ENCODE data around the gene ZAR1.
"Not testable (repeated sequence)": the region's sequence is repeated elsewhere in the genome, so short reads cannot be mapped to it uniquely, and the experiment has no call there.

ZAR1 gene, protein sequence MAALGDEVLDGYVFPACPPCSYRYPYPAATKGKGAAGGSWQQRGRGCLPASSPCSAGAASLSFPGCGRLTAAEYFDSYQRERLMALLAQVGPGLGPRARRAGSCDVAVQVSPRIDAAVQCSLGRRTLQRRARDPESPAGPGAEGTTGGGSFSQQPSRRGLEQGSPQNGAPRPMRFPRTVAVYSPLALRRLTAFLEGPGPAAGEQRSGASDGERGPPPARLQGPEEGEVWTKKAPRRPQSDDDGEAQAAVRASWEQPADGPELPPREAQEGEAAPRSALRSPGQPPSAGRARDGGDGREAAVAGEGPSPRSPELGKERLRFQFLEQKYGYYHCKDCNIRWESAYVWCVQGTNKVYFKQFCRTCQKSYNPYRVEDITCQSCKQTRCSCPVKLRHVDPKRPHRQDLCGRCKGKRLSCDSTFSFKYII

DNA sequence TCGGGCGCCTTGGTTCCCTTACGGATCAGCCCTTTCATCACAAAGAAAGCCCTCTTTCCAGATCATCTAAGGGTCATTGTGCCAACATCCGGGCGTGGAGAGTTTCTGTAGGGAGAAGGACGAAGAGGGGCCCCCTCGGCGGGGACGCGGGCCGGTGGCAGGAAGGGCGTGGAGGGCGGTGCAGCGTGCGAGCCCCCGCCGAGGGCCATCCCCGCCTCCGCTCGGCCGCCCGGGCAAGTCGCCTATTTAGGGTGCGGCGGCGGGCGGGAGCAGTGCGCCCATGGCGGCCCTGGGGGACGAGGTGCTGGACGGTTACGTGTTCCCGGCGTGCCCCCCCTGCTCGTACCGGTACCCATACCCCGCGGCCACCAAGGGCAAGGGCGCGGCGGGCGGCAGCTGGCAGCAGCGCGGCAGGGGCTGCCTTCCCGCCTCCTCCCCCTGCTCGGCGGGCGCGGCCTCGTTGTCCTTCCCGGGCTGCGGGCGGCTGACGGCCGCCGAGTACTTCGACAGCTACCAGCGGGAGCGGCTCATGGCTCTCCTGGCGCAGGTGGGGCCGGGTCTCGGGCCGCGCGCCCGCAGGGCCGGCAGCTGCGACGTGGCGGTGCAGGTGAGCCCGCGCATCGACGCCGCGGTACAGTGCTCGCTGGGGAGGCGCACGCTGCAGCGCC is at the start of gene ZAR1:
Gene ZAR1, plus strand, starts transcription at position 241 of the 668 bp plus-strand sequence. Its CDS starts 40 bp downstream, at position 281.
- DNase-seq (ENCODE audit: low read depth): no peak

DNA sequence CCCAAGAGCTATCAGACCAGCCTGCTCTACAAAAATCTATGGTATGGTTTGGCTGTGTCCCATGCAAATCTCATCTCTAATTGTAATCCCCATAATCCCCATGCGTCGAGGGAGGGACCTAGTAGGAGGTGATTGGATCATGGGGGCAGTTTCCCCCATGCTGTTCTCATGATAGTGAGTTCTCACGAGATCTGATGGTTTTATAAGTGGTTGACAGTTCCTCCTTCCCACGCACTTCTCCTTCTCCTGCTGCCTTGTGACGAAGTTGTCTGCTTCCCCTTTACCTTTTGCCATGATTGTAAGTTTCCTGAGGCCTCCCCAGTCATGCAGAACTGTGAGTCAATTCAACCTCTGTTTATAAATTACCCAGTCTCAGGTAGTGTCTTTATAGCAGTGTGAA is 49.1 kb upstream of the ZAR1 start:
- DNase-seq (ENCODE audit: low read depth): not testable (repeated sequence)

DNA sequence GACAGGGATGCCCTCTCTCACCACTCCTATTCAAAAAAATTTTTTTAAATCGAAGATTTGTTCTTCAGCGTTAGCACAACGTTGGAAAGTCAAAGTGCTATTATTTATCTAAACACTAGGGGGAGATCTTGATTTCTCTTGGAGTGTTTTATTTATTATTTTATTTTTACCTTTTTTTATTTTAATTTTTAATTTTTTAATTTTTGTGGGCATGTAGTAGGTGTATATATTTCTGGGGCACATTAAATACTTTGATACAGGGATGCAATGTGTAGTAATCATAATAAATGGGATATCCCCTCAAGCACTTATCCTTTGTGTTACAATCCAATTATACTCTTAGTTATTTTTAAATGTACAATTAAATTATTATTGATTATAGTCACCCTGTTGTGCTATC is 44.3 kb upstream of the ZAR1 start:
- peak; percentile 6 for DNase-seq (ENCODE audit: low read depth)

DNA sequence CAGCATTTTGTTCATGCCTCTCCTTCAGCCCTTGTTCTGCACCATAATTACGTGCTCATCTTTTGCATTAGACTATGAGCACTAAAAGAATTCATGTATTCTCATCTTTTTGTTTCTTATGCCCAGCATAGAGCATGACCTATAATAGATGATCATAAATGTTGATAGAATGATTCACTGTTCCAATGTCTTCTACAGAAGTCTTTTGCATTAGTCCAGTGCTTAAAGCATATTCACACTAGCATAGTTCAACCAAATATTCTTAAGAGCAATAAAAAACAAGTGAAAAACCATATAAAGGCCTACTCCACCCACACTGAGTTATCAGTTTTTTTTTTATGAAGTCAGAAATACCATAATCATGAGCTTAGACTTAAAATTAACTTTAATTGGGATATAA is 43.4 kb upstream of the ZAR1 start:
- no peak for DNase-seq (ENCODE audit: low read depth)

DNA sequence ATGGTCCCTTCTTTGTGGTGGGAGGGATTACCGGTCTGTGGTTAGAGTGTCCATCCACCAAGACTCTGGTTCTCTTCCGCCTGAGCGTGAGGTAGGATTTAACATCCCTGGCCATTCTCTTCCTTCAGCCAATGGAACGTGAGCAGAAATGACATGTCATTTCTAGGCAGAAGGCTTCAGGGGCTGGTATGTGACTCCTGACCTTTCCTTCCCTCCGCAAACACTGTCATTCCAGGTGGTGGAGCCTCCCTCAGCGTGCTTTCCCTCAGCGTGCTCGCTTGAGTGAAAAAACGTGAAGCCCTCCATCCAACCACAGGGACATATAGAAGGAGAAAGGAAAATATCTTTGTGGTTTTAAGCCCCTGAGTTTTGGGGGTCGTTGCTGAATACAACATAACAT is 40.9 kb upstream of the ZAR1 start:
- DNase-seq (ENCODE audit: low read depth): no peak

DNA sequence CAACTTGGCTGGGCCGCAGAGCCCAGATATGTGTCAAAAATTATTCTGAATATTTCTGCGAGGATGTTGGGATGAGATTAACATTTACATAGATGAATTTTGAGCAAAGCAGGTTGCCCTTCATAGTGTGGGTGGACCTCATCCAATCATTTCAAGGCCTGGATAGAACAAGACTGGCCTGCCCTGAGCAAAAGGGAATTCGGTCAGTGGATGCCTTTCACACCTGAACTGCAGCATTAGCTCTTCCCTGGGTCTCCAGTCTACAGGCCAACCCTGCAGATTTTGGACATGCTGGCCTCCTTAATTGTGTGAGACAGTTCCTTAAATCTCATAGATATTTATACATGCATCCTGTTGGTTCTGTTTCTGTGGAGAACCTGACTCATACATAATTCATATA is 39.3 kb upstream of the ZAR1 start:
- no peak for DNase-seq (ENCODE audit: low read depth)

DNA sequence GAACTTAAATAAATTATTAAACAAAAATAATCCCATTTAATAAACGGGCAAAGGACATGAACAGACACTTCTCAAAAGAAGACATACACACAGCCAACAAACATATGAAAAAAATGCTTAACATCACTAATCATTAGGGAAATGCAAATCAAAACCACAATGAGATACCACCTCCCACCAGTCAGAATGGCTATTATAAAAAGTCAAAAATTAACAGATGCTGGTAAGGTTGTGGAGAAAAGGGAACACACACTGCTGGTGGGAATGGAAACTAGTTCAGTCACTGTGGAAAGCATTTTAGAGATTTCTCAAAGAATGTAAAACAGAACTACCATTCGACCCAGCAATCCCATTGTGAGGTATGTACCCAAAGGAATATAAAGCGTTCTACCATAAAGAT is 38.4 kb upstream of the ZAR1 start:
- not testable (repeated sequence) for DNase-seq (ENCODE audit: low read depth)

DNA sequence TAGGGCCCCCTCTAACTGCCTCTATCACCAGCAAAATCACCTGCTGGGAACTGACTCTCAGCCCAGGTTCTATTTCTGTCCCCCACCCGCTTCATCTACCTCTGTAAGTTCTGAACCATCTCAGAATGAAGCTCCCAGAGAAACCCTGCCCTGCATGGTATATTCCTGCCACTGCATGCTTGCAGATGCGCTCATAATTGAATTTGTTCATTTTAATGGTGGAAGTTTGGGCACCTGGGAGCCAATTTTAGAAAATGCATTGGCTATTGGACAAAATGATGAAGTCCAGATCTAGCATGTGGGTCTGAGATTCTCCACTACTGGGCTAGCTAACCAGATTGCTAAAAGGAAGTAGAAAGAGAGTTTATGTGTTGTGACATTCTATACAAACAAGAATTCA is 35.5 kb upstream of the ZAR1 start:
- no peak for DNase-seq (ENCODE audit: low read depth)

DNA sequence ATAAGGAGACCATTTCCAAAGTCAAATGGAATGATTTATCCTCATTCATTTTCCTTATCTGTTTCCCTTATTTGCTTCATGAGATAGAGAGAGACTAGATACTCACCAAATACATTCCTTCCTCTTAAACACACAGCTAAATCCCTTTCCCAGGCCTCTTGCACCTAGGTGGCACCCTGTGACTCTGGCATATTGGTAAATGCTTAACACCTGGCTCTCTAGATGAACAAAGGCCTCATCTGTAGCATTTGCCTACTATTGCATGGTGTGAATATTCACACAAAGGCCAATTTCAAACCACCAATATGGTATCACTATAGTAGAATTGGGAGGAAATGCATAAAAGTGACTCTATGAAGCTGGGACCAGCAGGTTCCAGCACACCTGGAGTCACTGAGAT is 29.1 kb upstream of the ZAR1 start:
- no peak for DNase-seq (ENCODE audit: low read depth)

DNA sequence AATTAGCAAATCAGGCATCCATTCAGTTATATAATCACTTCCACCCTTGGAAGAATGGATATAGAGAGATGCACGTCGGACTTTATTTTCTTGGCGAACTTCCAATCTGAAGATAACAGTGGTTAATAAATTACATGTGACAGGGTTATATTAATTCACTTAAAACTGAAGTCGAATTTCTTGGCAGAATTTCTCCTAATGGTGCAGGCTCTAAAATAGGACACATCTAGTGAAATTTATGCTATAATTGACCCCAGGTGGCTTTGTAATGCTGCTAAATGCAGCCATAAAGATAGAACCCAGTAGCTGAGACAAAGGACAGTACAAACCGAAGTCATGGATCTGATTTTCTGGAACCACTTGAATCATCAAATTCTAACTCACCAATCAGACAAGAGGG is 27.7 kb upstream of the ZAR1 start:
- peak; percentile 16 for DNase-seq (ENCODE audit: low read depth)

DNA sequence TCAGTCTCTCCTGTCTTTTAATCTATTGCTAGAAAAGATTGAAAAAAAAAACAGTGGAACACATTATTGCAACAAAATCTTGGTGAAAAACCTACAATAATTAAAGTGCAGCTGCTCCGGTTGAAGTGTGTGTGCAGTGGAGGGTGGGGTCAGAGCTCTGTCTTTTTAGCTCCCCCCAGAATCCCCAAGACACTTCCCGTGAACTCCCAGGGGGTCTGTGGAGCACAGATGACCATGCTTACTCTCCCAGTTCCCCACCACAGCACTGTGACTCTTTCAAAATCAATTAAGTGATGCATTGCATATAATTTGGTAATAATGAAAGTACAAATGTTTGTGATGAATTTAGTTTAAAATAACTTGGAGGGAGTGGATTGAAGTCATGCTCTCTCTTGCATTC is 22.6 kb upstream of the ZAR1 start:
- DNase-seq (ENCODE audit: low read depth): no peak

DNA sequence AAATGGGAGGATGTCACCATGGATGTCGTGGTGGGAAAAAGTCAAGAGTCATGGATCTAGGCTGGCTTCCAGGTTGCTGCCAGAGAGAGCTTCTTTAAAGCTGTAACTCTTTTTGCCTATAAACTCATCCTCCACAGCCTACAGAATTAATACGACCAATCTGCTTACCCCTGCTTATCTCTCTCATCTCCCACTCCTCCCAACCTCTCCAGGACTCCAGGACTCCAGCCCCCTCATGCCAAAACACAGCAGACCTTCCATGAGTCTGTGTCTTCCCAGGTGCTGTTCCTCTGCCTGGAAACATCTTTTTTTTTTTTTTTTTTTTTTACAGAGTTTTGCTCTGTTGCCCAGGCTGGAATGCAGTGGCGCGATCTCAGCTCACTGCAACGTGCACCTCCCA is 22.2 kb upstream of the ZAR1 start:
- DNase-seq (ENCODE audit: low read depth): peak; percentile 39

DNA sequence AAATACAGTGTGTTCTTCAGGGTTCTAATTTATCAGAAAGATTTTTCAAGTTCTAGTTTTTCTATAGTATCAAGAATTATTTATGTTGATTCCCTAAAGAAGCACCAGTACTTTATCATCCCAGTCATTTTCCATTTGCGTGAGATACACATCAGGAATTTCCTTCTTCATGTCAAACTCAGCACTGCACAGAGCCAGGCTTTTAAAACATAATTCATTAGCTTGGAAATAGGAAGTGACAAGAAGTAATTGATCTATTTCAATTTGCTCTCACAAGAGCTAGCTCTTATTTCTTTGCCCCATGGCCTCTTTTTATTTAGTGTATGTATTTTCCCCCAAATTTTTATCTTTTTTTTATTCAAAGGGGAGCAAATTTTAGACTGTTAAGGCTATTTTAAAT is 19.9 kb upstream of the ZAR1 start:
- no peak for DNase-seq (ENCODE audit: low read depth)

DNA sequence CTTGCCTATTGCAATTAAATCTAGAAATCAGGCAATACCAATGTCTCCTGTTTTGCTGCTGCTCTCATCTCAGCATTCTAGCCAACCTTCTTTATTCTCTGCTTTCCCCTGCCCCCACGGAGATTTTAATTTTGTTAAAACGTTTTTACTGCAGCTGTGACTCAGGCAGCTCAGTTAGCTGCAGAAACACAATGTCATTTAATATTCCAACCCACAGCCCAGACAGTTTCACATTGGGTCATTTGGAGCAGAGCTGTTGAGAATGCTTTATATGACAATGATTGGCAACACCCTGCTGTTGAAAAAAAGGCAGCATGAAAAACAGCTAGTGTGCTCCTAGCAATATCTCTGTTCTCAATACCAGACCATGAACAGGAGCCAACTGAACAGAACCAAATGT is 19.5 kb upstream of the ZAR1 start:
- DNase-seq (ENCODE audit: low read depth): peak; percentile 27

DNA sequence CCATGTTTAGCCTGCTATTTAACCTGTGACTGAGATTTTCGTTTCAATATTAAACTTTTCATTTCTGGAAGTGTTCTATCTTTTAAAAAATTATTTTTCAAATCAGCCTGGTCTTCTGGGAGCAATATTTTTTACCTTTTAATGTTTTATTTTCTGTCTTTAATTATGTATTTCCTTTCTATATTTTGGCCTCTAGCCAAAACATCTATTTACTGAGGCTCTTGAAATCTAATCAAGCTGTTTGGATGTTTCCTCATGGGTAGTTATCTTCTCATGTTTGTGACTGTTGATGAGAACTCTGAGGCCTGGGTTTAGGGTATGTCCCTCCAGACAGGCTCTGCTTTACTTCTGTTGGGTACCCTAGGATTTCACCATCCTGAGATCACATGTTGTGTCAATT is 17.3 kb upstream of the ZAR1 start:
- DNase-seq (ENCODE audit: low read depth): no peak

DNA sequence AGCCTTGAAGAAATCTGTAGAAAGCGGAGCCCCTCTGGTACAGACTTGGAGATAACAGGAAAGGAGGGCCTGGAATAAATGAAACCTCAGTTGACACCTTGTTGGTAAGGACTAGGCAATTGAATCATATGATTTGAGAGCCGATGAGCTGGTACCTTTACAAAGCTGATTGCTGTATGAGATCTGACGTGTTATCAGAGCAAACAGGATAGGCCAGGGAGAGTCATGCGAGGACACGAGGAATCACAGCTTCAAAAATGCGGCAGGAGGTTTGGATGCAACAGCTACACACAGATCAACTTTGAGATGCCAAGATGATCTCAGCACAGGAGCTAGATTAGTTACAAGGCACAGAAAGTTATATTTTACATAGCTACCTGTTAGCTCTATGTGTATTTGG is 14.3 kb upstream of the ZAR1 start:
- no peak for DNase-seq (ENCODE audit: low read depth)

DNA sequence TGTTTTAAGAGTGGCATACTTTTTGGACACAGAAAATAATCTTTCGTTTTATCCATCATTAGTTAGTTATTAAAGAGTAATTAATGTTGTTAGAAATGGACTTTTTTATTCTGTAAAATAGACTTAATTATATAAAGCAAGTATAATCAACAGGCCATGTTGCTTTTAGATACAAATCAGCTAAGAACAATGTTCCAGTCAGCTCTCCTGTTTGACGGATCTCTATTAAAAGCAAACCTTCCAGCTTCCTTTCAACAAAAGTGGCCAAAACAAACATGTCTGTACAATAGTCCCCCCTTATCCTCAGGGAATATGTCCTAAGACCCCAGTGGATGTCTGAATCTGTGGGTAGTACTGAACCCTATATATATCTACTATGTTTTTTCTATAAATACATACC is 11.8 kb upstream of the ZAR1 start:
- DNase-seq (ENCODE audit: low read depth): no peak

DNA sequence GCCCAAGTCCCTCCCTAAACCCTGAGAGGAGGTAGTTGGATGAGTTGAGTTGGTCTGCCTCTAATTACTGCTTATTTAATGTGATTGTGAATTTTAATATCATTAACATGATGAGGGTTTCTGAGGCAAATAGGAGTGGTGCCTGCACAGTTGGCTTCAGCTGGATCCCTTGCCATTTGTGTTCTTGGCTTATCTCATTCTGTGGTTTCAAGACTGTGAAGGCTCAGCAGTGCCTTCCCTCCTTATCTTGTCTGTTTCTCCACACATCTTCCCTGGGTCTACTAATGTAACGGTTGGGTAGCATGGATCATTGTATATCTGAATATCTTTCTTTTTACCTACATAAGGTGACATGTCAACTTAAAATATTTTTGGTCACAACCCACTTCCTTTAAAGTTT is 8.5 kb upstream of the ZAR1 start:
- no peak for DNase-seq (ENCODE audit: low read depth)

DNA sequence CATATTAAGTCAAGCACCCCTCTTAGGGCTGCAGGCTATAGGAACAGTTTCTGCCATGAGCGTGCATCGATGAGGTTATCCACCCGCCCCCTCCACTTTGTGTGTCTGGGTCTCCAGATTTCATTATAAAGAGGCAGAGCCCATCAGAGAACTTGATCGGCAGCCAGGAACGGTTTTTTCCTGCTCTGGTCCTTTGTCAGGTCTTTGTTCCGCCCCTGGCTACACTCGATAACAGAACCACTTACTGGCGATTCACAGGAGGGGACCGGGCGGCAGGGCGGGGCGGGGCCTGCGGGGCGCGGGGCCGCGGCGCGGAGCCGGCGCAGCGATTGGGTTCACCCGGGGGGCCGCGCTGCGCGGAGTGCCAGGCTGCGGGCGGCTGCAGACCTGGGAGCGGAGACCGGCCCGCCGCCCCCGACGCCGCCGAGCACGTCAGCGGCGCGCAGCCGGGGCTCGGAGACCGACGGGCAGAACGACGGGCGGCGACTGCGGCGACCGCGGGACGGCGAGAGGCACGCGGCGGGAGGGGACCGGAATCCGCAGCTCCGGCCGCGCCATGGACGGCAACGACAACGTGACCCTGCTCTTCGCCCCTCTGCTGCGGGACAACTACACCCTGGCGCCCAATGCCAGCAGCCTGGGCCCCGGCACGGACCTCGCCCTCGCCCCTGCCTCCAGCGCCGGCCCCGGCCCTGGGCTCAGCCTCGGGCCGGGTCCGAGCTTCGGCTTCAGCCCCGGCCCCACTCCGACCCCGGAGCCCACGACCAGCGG is 6.9 kb upstream of the ZAR1 start, which contains the start of gene SLC10A4:
Gene SLC10A4, plus strand, starts transcription at position 338 of the 771 bp plus-strand sequence. Its CDS starts 219 bp downstream, at position 557.
- DNase-seq (ENCODE audit: low read depth): no peak

DNA sequence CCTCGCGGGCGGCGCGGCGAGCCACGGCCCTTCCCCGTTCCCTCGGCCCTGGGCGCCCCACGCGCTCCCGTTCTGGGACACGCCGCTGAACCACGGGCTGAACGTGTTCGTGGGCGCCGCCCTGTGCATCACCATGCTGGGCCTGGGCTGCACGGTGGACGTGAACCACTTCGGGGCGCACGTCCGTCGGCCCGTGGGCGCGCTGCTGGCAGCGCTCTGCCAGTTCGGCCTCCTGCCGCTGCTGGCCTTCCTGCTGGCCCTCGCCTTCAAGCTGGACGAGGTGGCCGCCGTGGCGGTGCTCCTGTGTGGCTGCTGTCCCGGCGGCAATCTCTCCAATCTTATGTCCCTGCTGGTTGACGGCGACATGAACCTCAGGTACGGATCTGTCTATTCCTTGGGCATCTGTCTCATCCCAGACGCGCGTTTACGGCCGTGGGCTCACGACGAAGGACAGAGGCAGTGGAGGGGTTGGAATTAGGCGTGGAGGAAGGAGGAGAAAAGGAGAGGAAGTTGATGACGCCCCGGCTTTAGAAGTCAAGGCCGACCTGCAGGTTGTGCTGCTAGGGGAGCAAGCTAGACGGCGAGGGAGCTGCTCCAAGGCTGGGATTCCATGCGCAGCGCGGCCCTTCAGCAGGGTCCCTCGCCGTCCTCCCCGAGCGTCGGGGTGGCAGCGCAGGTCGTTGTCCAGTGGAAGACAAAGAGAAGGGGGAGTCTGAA is 6.1 kb upstream of the ZAR1 start:
- DNase-seq (ENCODE audit: low read depth): no peak

DNA sequence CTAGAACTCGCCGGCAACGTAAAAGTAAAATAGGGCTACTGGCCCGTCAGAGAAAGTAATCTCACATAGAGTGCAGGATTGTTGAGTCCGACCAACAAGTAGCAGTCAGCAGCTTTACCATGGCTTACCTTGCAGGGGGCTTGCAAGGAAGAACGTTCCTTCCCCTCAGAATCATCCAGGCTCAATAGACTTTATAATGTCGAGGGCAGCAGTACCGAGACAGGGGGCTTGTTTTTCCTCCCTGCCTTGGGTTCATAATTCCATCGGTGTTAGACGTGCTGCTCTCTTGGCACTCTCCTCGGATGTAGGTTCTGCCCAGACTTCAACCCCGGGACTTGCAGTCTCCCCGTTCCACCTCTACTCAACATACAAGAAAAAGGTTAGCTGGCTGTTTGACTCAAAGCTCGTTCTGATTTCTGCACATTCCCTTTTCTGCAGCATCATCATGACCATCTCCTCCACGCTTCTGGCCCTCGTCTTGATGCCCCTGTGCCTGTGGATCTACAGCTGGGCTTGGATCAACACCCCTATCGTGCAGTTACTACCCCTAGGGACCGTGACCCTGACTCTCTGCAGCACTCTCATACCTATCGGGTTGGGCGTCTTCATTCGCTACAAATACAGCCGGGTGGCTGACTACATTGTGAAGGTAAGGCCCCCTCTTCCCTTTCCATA is 5.4 kb upstream of the ZAR1 start:
- no peak for DNase-seq (ENCODE audit: low read depth)

DNA sequence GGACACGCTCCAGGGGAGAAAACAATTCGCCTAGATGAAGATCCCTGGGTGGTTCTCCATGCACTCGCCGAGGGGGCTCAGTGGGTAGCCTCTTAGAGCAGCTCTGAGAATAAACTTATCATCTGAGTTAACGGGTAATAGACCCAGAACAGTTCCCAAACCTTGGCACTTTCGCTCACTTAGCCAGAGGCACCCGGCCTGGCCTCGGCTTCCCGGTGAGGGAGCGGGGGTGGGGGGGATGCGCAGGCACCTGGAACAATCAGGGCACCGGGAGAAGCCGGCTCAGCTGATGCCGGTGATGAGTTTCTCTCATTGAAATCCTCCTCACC is 405 bp upstream of the ZAR1 start:
- no peak for DNase-seq (ENCODE audit: low read depth)

Measured in EH (cell line).